8988T (cell line): Measurements from ENCODE around the gene PYGL.
"Not testable (repeated sequence)": the region's sequence is repeated elsewhere in the genome, so short reads cannot be mapped to it uniquely, and the experiment has no call there.

Source experiments
- DNase-seq: peaks from one replicate; pipeline ENCODE4 v3.0.0; 2011

PYGL gene

GRCh38 chr14:50943943-50944646 is at the start of gene PYGL:
Gene PYGL, minus strand, starts transcription at chr14:50944483. Its CDS starts 80 bp downstream, at chr14:50944403.
- DNase-seq, result peak; percentile 75

DNA sequence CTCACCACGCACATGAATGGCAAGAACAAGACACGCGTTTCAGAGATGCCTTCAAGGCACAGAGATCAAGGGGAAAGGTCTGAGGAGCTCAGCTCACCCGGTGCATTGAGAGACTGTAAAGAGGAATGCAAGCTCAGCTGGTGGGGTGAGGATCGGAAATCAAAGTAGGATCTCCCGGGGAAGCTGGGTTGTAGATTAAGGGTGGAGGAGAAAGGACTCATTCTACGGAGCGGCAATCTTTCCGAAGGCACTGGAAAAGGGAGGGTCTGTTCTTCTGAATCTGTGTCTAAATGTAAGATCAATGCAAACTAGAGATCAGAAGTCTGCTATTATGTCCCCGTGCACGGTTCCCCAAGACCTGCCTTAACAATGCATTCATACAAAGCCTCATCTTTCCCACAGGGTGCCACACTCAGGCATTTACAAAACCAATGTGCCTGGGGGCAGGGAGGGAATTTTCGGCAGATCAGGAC is 41.6 kb upstream of the PYGL start:
- no peak for DNase-seq

GRCh38 chr14:50985124-50985858 is 41.0 kb upstream of the PYGL start:
- DNase-seq, result no peak

GRCh38 chr14:50984036-50984710 is 39.9 kb upstream of the PYGL start:
- no peak for DNase-seq

DNA sequence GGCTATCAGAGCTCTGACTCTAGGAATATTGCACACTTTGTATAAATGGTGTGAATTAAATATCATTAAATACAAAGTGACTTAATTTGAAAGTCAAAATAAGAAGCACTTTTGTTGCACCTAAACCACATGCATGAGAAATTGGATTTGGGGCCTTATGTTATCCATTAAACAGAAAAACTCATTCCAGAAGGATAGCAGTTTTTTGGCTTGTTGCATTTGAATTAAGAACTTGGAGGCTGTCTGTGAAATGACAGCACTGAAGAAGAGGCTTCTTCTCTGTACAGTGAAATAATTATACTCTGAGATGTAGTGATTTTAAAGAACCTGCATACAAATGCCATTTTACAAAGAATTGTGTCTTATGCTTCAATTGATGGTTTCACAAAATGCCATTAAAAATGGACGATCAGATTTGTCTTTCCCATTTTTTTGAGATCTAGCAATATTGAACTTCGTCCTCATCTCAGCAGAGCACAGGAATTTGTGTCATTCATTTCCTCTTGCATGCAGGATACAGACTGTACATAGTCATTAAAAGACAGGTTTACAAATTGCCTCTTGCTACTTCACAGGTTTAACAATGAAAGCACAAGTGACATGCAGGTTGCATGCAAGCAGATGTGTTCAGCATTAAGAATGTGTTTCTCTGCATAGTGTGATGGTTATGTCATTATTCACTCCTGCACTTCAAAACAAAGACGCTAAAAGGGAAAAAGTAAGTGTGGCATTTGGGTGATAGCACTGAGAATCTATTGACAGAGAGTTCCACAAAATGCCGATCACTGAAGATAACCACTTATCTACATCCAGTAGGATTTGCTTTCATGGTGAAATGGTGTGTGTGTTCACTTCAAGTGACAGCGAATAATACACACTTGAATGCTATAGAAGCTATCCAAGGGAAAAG is 35.9 kb upstream of the PYGL start:
- no peak for DNase-seq

GRCh38 chr14:50978888-50979287 is 34.6 kb upstream of the PYGL start:
- no peak for DNase-seq

DNA sequence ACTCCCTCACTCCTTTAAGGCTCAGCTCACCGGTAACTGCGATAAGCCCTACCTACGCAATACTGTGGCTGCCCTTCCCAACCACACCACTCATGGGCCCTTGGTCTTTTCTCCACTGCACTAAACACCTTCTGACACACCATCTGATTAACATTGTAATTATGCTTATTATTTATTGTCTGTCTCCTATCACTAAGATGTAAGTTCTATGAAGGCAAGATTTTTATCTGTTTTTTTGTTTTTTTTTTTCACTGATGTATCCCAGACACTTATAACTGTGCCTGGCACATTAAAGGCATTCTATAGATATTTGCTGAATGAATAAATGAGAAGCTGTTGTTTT is 34.2 kb upstream of the PYGL start:
- no peak for DNase-seq

DNA sequence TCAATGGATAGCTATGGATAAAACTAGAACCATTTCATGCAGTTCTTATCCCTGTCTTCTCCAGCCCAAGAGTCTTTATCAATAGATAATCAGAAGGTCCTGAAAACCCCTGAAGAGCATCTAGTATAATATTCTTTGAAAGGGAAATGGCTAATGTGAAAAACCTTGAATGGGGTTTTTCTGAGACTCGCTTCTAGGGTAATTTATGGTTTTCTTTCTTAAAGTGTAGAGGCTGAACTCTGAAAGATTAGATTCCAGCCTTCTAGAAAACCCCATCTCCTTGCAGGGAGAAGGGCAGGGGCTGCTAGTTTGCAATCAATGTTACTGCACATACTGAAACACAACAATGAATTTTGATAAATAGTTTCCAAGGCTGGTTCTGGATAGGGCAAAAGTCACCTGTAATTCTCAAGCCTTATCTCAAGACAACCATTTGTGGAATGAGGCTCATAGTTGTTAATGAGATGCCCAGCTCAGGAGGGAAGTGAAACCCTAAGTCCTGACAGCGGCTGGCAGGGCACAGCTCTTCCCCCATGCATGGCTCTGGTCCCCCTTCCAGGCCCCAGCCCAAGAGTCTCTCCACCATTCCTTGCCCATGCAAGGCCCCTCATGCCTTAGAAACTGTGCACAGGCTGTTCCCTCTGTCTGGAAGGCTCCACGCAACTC is 33.7 kb upstream of the PYGL start:
- no peak for DNase-seq

- no peak for DNase-seq
Observed at GRCh38 chr14:50974118-50974517, 29.8 kb upstream of the PYGL start.

DNA sequence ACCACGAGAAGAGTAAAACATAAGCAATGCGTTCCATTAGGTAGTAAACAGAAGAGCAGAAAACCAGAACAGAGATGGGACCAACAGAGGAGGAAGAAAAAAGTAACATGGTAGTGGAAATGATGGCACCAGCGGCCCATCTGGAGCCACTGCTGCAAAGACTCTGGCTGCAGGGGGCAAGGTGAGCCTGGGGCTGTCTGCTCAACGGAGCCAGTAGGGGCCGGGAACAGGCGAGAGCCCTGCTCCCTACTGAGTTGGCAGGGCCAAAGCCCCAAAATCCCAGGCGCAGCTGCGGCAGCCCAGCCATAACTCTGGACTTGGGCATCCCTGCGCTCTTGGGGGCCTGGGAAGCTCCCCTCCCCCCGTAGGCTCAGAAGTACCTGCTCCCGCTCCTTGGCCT is 28.5 kb upstream of the PYGL start:
- no peak for DNase-seq

GRCh38 chr14:50970886-50971781 is 26.9 kb upstream of the PYGL start:
- DNase-seq, result no peak

DNA sequence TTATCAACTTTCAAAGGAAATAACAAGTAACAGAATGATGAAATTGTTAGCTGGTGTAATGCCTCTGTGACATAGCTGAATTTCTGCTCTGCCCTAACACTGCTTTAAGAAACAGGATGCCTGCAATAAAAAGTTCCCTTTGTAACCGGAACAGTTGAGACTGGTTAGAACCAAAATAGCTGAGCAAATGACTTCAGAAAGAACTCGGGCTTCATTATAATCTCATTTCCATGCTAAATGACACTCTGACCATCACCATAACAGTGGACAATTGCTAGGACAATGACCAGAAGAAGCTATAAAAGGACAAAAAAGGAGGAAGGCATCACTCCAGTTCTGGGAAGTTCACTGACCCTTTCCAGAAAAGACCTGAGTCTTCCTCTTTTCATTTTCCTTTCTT is 23.5 kb upstream of the PYGL start:
- no peak for DNase-seq

DNA sequence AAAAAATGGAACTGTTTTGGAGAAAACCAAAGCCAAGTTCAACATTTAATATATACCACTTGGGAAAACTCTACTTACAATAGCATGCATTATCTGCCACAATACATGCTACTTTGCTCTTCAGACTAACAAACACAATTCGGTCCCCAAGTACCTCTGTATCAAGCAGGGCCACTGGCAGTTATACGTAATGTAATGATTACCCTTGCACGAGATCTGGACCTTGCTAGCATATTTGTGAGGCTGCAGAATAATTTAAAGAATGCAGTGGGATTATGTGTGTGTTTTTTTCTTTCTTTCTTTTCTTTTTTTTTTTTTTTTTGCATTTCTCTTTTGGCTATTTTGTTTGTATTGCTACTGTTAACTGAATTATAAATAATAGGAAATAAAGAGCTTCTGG is 22.8 kb upstream of the PYGL start:
- no peak for DNase-seq

DNA sequence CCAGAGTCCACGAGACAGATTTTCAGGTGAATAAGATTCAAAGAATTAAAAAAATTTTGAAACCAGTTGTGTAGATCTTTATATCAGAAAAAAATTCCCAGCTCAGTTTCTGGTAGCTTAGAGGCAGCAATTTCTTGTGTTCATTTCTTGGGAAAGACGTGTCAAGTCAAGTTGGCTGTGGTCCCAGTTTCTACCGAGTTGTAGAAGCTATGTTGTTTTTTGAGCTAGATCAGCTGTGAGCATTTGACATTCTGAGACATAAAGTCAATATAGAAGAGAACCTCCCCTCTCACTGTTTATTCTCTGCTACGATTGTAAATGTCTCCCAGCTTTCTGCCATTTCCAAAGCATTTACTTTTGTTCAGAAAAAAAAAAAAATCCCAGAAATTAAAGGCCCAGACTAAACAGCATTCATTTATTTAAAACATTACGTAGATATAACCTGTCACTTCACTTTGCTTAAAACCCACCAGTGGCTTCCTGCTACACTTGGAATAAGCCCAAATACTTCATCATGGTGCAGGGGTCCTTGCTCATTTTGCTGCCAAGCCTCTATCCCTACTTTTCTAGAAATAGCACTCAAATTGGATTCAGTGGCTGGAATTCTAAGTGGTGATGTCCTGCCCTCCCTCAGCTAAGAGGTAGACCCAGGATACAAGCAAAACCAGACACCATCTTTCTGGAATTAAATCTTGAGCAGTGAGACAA is 20.6 kb upstream of the PYGL start:
- DNase-seq, result no peak

DNA sequence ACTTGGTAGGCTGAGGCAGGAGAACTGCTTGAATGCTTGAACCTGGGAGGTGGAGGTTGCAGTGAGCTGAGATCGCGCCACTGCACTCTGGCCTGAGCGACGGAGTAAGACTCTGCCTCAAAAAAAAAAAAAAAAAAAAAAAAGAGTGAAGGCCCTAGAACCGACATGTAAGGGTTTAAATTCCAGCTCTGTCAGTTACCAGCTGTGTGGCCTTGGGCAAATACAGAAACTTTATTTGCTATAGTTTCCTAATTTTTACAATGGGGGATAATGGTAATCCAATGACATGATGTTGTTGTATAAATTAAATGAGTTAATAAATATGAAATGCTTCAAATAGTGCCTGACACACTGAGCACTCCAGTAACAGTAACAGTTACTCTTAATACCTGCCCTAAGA is 19.6 kb upstream of the PYGL start:
- no peak for DNase-seq

- DNase-seq, result no peak
Observed at GRCh38 chr14:50961605-50962221, 17.4 kb upstream of the PYGL start.

DNA sequence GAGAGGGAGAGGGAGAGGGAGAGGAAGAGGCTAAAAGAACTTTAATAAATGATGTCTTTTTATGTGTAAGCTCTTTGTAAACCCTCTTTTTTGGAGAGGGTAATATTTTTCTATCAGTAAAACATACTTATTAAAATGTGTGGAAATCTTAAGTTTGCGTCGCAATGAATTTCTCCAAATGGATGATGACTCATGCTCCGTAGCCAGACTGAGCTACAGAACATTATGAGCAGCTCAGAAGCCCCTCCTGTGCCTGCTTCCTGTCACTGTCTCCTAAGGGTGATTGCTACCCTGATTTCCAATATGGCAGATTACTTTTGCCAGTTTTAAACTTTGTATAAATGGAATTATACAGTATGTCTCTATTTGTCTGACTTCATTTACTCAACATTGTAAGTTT is 13.0 kb upstream of the PYGL start:
- DNase-seq, result no peak

DNA sequence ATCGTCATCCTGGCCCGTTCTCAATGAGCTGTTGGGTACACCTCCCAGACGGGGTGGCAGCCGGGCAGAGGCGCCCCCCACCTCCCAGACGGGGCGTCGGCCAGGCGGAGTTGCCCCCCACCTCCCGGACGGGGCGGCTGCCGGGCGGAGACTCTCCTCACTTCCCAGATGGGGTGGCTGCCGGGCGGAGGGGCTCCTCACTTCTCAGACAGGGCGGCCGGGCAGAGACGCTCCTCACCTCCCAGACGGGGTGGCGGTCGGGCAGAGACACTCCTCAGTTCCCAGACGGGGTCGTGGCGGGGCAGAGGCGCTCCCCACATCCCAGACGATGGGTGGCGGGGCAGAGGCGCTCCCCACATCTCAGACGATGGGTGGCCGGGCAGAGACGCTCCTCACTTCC is 12.1 kb upstream of the PYGL start:
- not testable (repeated sequence) for DNase-seq

GRCh38 chr14:50955373-50956043 is 11.2 kb upstream of the PYGL start:
- DNase-seq, result peak; percentile 81
